MCF 10A (cell line): Measurements from ENCODE around the gene CSNK1G2. TPM values are rescaled to one million over a fixed set of nuclear protein-coding genes. Genes with fewer than 3 reads are reported as not detected.

Experiments
- Bru-seq: library from RNA; stranded (reverse); fragments of 400-500 nt; gene quantifications from one replicate; lab custom pipeline; 2021; lab: Mats Ljungman, UMichigan
- BruChase-seq, 2 experiments: library from RNA; stranded (reverse); fragments of 400-500 nt; gene quantifications; one replicate each; lab custom pipeline; 2021; lab: Mats Ljungman, UMichigan
- BruUV-seq: library from RNA; stranded (reverse); fragments of 400-500 nt; replicated peaks from 2 replicates; lab custom pipeline; 2021; lab: Mats Ljungman, UMichigan
- CTCF ChIA-PET: fragments of 300-600 bp; sonication (Branson Sonifier 250); formaldehyde crosslinking; extraction: SDS; loops from one replicate; lab custom pipeline; 2021; ENCODE audit warnings: antibody characterized with exemption, inconsistent platforms; lab: Yijun Ruan, JAX
- POLR2A ChIA-PET: fragments of 300-600, 350-650 bp; sonication (Branson Sonifier 250); formaldehyde crosslinking; extraction: SDS; loops from one replicate; lab custom pipeline; 2020; ENCODE audit warnings: antibody characterized with exemption, inconsistent platforms; lab: Yijun Ruan, JAX
- DNase-seq: peaks from one replicate; pipeline ENCODE4 v3.0.0-alpha.2; 2018; ENCODE audit not compliant: unreplicated experiment
- H3K27ac Mint-ChIP-seq: one replicate; pipeline ENCODE4 v1.8.0; 2022; ENCODE audit warnings: mild to moderate bottlenecking, low read depth, mixed read lengths; ENCODE audit not compliant: unreplicated experiment
- H3K27me3 Mint-ChIP-seq: one replicate; pipeline ENCODE4 v1.8.0; 2022; ENCODE audit warnings: mixed read lengths; ENCODE audit not compliant: insufficient read depth, unreplicated experiment
- H3K36me3 Mint-ChIP-seq: one replicate; pipeline ENCODE4 v1.8.0; 2022; ENCODE audit warnings: mild to moderate bottlenecking, moderate library complexity, mixed read lengths; ENCODE audit not compliant: insufficient read depth, unreplicated experiment
- H3K4me1 Mint-ChIP-seq: one replicate; pipeline ENCODE4 v1.8.0; 2022; ENCODE audit warnings: mixed read lengths; ENCODE audit not compliant: insufficient read depth, unreplicated experiment
- H3K4me3 Mint-ChIP-seq: one replicate; pipeline ENCODE4 v1.8.0; 2022; ENCODE audit warnings: mild to moderate bottlenecking, moderate library complexity, mixed read lengths; ENCODE audit not compliant: unreplicated experiment
- H3K9me3 Mint-ChIP-seq: one replicate; pipeline ENCODE4 v1.8.0; 2022; ENCODE audit warnings: mixed read lengths; ENCODE audit not compliant: unreplicated experiment
- intact Hi-C: fragments of 100-400 bp; cut with micrococcal nuclease; formaldehyde crosslinking; loops from 2 replicates; pipeline ENCODE4 v1.14.1; 2022
- long read RNA-seq: library from polyadenylated mRNA; stranded (forward); transcript quantifications from one replicate; pipeline ENCODE4 v2.0.0, GENCODE V29; 2022
- total RNA-seq: library from RNA; stranded (reverse); gene quantifications from 2 replicates; pipeline ENCODE4 v1.2.3, GENCODE V29; 2022
- TF ChIP-seq, protein P1 (sequence below): fragments of 200-600 bp; IDR thresholded peaks from one replicate; pipeline ENCODE4 v1.8.0; 2022; ENCODE audit warnings: antibody characterized with exemption, mild to moderate bottlenecking; ENCODE audit not compliant: unreplicated experiment

CSNK1G2 gene
- total RNA-seq (48.5 and 54.4 TPM in 2 replicates), Bru-seq, nascent RNA (percentile 47 among the genes with signal in this experiment), BruChase-seq, experiment 1, labeled RNA remaining after a 6-hour chase (percentile 65 among the genes with signal in this experiment), BruChase-seq, experiment 2, labeled RNA remaining after a 2-hour chase (percentile 53 among the genes with signal in this experiment)
- long read RNA-seq, transcript CSNK1G2-201 (12 exons, 2,918 nt) = major isoform, 87 of 144 reads
- long read RNA-seq, partial matches to known transcripts = 10 of 144 reads
- long read RNA-seq, other reads (novel, unspliced or antisense) = 46 of 144 reads

DNA sequence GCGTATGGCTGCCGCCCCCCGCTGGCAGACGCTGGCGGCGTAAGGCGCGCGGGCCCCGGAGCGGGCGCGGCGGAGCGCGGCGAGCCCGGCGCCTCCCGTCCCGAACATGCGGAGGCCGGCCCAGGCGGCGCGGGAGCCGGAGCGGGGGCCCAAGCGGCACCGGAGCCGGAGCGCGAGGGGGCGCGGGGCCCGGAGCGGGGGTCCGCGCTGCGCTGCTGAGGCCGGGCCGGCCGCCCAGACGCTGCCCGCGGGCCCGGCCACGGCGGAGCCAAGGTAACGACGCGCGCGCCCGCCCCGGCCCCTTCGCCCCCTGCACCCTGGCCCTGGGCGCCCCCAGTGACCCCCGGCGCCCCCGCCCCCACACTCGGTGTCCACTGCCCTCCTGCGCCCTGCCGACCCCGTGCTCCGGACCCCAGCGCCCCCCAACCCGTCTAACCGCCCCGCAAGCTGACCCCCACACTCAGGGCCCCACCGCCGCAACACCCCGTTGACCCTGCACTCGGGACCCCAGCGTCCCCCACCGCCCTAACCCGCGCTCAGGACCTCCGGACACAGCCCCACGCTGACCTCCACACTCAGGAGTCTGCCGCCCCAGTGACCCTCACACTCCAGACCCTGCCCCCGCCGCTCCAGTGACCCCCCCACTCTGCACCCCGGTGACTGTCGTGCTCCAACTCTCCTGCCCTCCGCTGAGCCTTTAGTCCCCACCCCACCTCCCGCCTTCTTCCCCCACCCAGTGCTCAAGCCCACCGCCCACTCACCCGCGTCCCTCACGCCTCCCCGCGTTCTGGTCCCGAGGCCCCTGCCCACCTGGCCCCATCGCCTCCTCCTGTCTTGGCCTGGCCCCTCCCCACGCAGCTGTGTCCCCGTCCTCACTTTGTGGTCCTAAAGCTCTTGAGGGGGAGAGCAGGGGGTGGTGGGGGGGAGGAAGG, at the start of gene CSNK1G2:
Gene CSNK1G2 (plus strand): TSS at position 27 of the 932 bp plus-strand sequence. CDS start 28,601 bp downstream, outside the sequence.
- intact Hi-C loops = no loop called here
- H3K4me3 Mint-ChIP-seq = peak within 1 kb of the TSS; percentile 83
- no peaks in the 10 kb centered on the region for H3K9me3 Mint-ChIP-seq
- peak within 1 kb of the TSS; percentile 92 for H3K27ac Mint-ChIP-seq
- no TSS peak for BruUV-seq
- ChIA-PET CTCF (interaction anchor here (0.5 to 1.3 kb wide), 3 partner anchors 13 to 350 kb away, joined by 3 to 4 read pairs (median 3); no protein-coding TSS in a partner anchor), POLR2A (interaction anchor here (1.0 to 1.1 kb wide), 2 partner anchors 57 to 119 kb away, joined by 3 to 4 read pairs; no protein-coding TSS in a partner anchor)
- peaks cover 12% of the 10 kb centered on the region for H3K4me1 Mint-ChIP-seq
- H3K27me3 Mint-ChIP-seq = no peaks in the 10 kb centered on the region
- no peak for DNase-seq
- TF ChIP-seq, protein P1, sequence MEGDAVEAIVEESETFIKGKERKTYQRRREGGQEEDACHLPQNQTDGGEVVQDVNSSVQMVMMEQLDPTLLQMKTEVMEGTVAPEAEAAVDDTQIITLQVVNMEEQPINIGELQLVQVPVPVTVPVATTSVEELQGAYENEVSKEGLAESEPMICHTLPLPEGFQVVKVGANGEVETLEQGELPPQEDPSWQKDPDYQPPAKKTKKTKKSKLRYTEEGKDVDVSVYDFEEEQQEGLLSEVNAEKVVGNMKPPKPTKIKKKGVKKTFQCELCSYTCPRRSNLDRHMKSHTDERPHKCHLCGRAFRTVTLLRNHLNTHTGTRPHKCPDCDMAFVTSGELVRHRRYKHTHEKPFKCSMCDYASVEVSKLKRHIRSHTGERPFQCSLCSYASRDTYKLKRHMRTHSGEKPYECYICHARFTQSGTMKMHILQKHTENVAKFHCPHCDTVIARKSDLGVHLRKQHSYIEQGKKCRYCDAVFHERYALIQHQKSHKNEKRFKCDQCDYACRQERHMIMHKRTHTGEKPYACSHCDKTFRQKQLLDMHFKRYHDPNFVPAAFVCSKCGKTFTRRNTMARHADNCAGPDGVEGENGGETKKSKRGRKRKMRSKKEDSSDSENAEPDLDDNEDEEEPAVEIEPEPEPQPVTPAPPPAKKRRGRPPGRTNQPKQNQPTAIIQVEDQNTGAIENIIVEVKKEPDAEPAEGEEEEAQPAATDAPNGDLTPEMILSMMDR = no peak
- no peaks in the 10 kb centered on the region for H3K36me3 Mint-ChIP-seq

DNA sequence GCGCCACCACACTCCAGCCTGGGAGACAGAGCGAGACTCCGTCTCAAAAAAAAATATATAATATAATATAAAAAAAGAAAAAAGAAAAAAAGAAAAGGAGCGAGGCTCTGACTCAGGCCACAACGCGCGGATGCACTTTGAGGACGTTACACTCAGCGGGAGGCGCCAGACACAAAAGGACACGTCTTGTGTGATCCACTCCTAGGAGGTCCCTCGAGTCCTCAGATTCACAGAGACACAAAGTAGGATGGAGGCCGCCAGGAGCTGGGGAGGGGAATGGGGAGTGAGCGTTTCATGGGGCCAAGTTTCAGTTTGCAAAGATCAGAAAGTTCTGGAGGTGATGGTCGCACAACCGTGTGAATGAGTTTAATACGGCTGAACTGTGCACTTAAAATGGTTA, 47.2 kb upstream of the CSNK1G2 start:
- Mint-ChIP-seq H3K27ac (no peak overlapping the region), H3K4me1 (no peaks in the 10 kb centered on the region), H3K36me3 (no peaks in the 10 kb centered on the region), H3K9me3 (no peaks in the 10 kb centered on the region), H3K4me3 (no peak overlapping the region), H3K27me3 (no peaks in the 10 kb centered on the region)
- ChIA-PET POLR2A (interaction anchor here (1.2 to 1.6 kb wide), 2 partner anchors 8 to 19 kb away, joined by 3 read pairs; partner anchors contain the start of gene ABHD17A), CTCF (interaction anchor here (0.6 kb wide), 1 partner anchor 67 kb away, joined by 4 read pairs; no protein-coding TSS in a partner anchor)
- TF ChIP-seq, protein P1 = no peak
- BruUV-seq = no TSS peak
- intact Hi-C loops = no loop called here
- DNase-seq = no peak

DNA sequence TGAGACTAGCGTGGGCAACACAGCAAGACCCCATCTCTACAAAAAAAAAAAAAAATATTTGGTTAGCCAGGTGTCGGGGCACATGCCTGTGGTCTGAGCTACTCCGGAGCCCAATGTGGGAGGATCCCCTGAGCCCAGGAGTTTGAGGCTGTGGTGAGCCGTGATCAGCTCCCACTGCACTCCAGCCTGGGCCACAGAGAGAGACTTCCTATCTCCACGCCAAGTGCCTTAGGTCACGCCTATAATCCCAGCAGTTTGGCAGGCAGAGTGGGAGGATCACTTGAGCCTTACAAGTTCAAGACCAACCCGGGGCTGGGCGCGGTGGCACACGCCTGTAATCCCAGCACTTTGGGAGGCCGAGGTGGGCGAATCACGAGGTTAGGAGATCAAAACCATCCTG, 44.5 kb upstream of the CSNK1G2 start:
- Mint-ChIP-seq H3K4me3 (no peak overlapping the region), H3K27me3 (no peaks in the 10 kb centered on the region), H3K36me3 (no peaks in the 10 kb centered on the region), H3K27ac (no peak overlapping the region), H3K4me1 (no peaks in the 10 kb centered on the region), H3K9me3 (no peaks in the 10 kb centered on the region)
- intact Hi-C loops = no loop called here
- ChIA-PET POLR2A (interaction anchor here (1.4 kb wide), 1 partner anchor 11 kb away, joined by 3 read pairs; no protein-coding TSS in a partner anchor), CTCF (interaction anchor here (0.6 to 0.7 kb wide), 2 partner anchors 108 to 117 kb away, joined by 4 to 5 read pairs; no protein-coding TSS in a partner anchor)
- TF ChIP-seq, protein P1 = no peak
- no TSS peak for BruUV-seq
- no peak for DNase-seq
